Activated CD4-positive, alpha-beta T cell treated with anti-CD3 and anti-CD28 coated beads, Interleukin-10, Interleukin-2, amounts not matched to agents 100 ng/mL and 50 ng/mL, durations not matched to agents 16 hours and 8 hours (primary cell): Measurements from ENCODE around the gene CCDC152.

ENCODE experiments used
- DNase-seq: peaks from one replicate; pipeline ENCODE4 v3.0.0-alpha.2; 2020

CCDC152 gene

GRCh38 chr5:42784132-42784531 lies 27.5 kb downstream of the CCDC152 start:
- no peak for DNase-seq

- no peak for DNase-seq
Observed at GRCh38 chr5:42785756-42786155, 29.1 kb downstream of the CCDC152 start.

- DNase-seq, result no peak
Observed at GRCh38 chr5:42787073-42787472, 30.5 kb downstream of the CCDC152 start.

- no peak for DNase-seq
Observed at GRCh38 chr5:42787845-42788244, 31.2 kb downstream of the CCDC152 start.

GRCh38 chr5:42791151-42791550 lies 34.5 kb downstream of the CCDC152 start:
- no peak for DNase-seq

GRCh38 chr5:42798284-42799240 lies 41.9 kb downstream of the CCDC152 start:
- DNase-seq, result no peak

GRCh38 chr5:42799241-42799608 lies 42.6 kb downstream of the CCDC152 start:
- no peak for DNase-seq

- DNase-seq, result no peak
Observed at GRCh38 chr5:42799668-42800114, 43.1 kb downstream of the CCDC152 start.

- DNase-seq, result no peak
Observed at GRCh38 chr5:42800748-42801330, 44.2 kb downstream of the CCDC152 start.

- DNase-seq, result no peak
Observed at GRCh38 chr5:42801516-42802166, 45.0 kb downstream of the CCDC152 start.

- DNase-seq, result no peak
Observed at GRCh38 chr5:42804717-42805339, 48.2 kb downstream of the CCDC152 start.

GRCh38 chr5:42806004-42806700 lies 49.5 kb downstream of the CCDC152 start:
- DNase-seq, result no peak

- no peak for DNase-seq
Observed at GRCh38 chr5:42806701-42807262, 50.2 kb downstream of the CCDC152 start.

GRCh38 chr5:42807722-42808447 lies 51.3 kb downstream of the CCDC152 start:
- no peak for DNase-seq

- DNase-seq, result no peak
Observed at GRCh38 chr5:42808888-42809611, 52.4 kb downstream of the CCDC152 start.

GRCh38 chr5:42810834-42811590 lies 54.4 kb downstream of the CCDC152 start:
- no peak for DNase-seq

- DNase-seq, result no peak
Observed at GRCh38 chr5:42811591-42812446, 55.2 kb downstream of the CCDC152 start, which contains the start of gene SELENOP. SELENOP (minus strand) TSS chr5:42811892; CDS start chr5:42808353, 3,539 bp downstream.

- DNase-seq, result no peak
Observed at GRCh38 chr5:42812620-42813019, 56.0 kb downstream of the CCDC152 start.

- no peak for DNase-seq
Observed at GRCh38 chr5:42813533-42813932, 56.9 kb downstream of the CCDC152 start.
